Fibroblast of skin of scalp (primary cell): Measurements from ENCODE around the gene KRT17.
"Not testable (repeated sequence)": the region's sequence is repeated elsewhere in the genome, so short reads cannot be mapped to it uniquely, and the experiment has no call there.

Experiments used
- DNase-seq: peaks from one replicate; pipeline ENCODE4 v3.0.0-alpha.2; 2013

KRT17 gene

DNA sequence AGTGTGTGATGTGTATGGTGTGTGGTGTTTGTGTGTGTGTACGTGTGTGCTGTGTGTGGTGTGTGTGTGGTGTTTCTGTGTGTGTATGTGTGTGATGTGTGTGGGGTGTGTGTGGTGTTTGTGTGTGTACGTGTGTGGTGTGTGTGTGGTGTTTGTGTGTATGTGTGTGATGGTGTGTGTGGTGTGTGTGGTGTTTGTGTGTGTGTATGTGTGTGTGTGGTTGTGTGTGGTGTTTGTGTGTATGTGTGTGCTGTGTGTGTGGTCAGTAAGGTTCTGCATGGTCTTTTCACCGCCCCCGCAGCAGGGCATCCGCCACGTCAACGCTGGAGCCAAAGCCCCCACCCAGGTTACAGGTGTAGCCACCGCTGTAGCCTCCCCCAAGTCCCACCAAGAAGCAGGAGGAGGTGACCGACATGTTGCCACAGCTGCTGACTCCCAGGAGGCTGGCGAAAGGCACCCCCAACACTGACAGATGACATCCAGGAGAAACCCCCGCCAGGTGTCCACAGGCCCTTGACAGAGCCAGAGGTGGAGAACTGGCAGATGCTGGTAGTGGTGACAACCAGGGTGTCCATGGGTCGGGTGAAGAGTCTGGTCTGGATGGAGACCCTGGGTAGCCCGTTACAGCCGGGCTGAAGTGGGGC is 9.3 kb upstream of the KRT17 start:
- no peak for DNase-seq

DNA sequence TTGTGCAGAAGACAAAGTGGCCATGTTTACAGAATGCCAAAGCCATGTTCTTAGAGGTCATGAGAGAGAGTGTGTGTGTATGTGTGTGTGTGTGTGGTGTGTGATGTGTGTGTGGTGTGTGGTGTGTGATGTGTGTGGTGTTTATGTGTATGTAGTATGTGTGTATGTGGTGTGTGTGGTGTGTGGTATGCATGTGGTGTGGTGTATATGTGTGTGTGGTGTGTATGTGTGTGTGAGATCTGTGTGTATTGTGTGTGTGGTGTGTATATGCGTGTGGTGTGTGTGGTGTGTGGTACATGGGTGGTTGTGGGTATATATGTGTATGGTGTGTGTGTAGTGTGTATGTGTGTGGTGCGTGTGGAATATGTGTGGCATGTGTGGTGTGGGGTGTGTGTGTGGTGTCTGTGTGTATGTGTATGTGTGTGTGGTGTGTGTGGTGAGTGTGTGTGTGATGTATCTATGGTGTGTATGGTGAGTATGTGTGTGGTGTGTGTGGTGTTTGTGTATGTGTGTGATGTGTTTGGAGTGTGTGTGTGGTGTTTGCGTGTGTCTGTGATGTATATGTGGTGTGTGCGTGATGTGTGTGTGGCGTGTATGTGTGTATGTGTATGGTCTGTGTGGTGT is 8.2 kb upstream of the KRT17 start:
- DNase-seq, result no peak

DNA sequence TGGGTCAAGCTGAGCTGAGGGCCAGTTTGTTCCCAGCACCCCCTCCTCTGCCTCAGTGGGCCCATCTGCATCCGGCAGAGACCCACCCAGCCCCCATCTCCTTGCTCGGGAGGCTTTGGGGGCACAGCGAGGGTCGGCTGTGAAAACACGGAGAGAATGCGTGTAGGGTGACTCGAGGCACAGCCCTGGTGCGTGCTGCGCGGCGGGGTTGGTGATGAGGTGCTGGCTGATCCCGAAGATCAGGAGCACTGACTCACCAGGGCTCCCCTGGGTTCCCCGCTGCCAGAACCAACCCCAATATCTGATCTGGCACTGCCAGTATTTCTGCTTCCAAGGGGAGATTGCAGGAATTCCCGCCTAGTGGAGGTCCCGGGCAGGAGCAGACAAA is 7.5 kb upstream of the KRT17 start:
- DNase-seq, result no peak

DNA sequence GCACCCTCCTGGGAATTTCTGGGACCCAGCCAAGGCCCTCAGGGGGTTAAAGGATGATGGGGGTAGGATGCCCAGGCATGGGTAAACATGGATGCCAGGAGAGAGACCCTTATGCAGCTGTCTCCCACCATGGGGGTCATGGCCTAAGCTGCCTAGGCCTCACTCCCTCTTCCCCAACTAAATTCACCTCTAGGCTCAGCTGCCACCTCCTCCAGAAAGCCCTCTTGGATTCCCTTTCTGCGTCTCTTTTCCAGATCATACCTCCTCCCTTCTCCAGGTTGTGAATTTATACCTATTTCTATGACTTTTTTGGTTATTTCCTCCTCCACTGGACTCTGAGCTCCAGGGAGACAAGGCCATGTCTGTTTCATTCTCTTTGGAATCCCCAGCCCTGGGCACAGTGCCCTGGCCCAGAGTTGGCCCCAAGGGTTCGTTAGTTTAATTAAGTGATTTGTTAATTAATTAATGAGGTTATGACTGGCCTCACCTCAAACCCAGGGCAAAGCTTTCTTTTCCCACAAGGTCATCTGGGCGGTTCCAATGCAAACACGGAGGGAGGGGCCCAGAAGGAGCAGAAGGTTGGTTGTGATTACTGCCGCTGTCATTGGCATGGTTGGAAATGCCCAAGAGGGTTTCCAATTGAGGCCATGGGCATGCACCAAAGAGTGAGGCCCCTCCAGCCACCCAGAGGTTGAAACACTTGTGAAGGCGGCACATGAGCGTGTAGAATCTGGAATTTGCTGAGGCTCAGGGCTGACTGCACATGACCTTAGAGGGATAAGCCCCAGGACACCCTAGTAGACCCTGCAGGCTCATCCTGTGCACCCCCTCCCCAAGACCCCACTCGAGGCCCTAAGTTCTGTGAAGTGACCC is 6.9 kb upstream of the KRT17 start:
- no peak for DNase-seq

DNA sequence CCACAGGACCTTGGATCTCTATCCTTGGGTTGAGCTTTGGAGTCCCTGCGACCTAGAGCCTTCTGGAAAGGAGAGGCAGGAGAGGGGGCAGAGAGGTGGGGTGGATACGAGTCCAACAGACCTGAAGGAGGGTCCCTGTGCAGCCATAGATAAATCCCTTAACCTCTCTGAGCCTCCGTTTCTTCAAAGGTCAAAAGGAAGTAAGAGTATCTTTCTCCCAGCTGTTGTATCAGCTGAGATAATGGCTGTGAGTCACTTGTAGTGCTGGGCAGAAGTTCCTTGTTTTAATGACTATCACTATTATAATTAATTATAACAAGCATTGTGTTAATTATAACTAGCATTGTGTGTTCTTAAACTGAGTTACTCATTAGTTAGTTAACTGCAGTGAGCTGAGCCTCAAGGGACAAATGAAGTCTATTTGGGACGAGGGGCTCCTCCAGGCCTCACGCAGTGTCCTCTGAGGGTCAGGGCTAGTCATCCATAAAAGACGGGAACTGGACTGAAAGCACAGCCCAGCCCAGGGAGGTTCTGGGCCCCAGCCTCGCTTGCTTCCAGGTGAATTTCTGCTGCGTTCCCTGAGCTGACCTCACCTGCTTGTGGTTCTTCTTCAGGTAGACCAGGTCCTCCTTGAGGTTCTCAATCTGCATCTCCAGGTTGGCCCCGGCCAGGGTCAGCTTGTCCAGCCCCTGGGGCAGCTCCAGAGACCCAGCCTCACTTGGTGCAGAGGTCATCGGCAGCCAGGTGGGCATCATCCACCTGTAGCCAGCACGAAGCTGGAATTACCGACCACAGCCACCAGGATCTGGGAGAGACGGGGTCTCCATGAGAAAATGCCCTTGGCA is 5.7 kb upstream of the KRT17 start:
- no peak for DNase-seq

DNA sequence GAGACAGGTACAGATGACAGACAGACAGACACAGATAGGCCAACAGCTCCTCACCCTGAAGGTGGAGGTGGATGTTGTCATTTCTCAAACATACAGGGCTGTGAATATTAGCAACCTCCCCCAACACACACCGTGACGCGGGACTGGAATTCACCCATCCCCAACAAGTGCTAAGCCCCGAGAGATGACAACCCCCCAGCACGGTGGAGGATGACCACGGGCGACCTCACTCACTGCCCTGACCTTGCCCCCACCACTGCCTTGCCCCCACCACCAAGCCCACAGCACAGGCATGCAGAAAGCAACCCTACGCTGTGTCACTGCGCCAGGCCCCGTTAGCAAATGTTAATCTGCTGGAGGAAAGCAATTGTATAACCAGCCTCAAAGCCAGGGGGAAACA is 4.9 kb upstream of the KRT17 start:
- no peak for DNase-seq

DNA sequence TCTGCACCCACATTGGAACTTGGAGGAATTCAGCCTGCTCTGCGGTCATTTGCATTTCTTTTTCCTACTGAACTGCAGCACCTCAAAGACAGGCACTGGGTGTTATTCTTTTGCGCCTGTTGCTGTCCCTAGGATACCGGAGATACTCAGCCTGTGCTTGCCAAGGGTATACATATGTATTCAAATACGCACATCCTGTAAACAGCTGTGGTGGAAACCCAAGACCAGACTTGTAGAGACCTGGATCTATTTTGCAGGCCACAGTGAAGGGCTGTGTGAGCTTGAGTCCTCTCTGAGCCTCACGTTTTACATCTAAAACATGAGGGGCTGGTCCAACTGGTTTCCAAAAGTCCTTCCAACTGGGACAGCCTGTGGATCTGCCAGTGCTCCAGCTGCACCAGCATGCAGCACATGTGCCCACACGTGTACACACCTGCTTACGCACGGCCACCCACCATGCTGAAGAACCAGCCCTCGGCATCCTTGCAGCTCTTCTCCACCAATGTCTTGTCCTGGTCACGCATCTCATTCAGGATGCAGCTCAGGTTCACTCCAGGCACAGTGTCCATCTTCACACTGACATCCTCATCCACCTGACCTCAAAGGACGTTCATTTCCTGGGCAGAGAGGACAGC is 4.4 kb upstream of the KRT17 start:
- not testable (repeated sequence) for DNase-seq

DNA sequence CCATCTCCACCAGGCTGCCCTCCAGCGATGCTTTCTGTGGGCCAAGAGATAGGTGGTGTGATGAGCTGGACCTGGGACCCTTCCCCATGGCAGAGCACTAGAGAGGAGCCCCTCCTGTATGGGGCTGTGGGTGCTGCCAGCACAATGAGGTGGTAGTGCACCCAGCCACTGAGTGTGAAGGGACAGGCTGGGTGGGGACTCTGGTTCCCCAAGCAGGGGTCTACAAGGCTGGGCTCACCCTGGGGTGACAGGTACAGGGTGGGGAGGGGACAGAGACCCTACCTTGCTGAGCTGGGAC is 3.6 kb upstream of the KRT17 start:
- not testable (repeated sequence) for DNase-seq

DNA sequence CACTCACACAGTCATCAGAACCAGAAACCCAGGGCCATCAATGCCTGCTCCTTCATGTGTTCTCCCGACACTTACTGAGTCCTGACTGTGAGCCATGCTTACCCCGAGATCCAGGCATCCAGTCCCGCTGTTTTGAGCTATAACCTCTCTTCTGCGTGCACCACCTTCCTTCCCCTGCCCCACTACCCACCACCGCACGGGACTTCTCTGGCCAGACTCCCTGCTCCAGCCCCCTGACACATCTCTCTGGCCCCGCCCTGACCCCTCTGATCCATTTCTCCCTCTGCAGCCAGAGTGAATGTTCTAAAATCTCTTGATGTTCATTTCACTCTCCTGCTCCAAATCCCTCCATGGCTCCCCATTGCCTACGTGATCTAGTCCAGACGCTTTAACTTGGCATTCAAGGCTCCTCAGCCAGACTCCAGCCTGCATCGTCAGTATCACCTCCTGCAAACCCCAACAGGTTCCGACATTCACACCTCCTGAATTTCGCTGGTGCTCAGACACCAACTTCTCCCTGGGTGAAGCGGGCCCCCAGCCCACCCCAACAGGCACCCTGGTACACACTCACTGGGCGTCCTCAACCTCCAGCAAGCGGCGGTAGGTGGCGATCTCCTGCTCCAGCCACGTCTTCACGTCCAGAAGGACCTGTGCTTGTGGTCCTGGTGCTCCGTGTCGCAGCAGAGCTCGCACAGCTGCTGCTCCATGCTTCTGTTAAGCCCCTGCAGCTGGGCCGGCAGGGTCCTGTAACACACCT is 3.1 kb upstream of the KRT17 start:
- no peak for DNase-seq

DNA sequence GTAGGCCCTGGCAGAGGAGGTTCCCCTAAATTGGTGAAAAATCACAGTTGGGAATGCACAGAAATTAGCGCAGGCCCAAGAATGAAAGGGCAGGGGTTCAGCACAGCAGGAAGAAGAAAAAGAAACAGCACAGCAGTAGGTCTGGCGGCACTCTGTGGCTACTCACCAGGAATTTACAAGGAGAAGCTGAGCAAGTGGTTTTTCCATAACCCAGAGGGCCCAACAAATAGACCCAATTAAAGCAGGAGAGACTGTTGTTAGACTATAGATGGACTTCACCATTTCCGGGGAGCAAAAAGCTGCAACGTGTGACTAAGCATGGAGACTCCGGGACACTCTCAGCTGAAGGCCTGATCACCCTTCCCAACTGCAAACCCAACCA is 2.5 kb upstream of the KRT17 start:
- DNase-seq, result not testable (repeated sequence)

DNA sequence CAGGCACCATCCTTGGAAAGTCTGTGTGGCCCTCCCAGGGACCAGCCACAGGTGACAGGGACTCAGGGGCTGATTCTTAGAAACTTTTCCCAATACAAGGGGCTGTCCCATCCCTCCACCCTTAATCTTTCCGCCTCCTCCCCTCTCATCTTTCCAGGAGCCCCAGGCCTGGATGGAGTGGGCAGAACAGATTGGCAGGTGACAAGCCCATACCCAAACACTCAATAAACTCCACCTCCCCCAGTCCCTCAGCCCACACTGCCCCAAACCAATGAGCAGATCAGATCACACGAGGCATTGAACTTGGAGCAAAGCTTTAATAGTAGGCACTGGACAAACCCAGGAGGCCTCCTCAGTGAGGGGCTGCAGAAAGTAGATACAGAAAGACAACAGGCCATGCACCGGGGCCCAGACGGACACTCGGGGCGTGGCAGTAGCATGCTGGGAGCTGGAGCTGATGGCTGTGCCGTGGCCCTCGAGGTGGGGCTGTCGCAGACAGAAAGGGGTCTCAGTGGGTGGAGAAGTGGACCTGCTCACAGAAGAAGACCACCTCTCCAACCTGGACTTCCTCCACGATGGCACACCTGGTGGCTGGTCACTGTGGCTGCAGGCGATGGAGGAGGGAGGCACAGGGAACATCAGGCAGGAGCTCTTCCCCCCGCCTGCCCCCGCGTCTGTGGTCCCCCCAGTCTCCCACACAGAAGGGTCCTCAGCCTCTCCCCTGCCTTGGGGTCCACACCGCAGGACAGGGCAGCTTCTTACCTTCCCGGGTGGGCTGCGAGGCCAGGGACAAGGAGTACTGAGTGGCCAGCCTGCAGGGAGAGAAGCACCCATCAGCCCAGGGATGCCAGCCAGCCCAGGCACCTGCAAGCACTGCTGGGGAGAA is 1.9 kb upstream of the KRT17 start:
- DNase-seq, result not testable (repeated sequence)

DNA sequence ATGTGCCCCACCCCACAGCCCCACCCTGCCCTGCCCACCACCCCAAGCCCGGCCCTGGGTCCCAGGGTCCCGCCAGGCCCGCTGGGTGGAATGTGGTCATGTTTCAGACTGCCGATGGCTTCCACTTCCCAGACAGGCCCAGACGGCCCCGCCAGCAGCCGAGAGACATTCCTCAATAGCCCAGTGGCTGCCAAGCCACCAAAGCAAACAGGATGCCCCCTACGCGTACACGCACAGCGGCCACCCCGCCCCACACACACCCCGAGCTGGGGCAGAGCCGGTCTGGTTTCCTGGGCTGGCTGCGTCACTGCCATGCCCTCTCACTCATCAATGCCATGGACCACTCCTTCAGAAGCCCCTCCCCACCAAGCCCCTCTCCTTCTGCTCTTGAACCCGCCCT is 1.2 kb upstream of the KRT17 start:
- peak; percentile 71 for DNase-seq

DNA sequence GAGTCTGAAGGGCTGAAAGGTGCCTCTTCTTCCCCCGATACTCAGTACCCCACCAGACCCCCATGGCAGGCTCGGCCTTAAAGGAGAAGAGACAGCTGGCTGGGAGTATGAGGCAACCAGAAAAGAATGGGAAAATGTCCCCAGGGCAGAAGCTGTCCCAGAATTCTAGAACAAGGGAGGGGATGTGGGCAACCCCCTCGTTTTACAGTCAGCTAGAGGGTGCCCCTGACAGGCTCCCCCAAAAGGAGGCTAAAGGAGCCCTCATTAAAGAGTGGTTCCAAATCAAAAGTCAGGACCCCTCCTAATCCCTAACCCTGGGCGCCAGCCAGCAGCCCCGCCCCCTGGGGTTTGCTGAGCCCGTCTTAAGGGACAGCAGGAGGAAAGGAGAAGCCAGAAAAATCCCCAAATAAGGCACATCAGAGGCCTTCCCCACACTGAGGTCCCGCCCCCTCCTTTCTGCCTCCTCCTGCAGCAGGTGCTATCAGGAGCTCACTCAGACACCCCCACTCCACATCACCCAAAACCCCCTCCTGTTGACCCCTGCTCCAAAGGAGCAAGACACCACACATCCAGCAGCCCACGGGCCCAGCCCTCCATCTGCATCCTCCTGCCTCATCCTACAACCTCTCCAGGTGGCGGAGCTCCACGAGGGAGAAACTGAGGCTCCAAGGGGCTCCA is 1.1 kb downstream of the KRT17 start:
- DNase-seq, result not testable (repeated sequence)

DNA sequence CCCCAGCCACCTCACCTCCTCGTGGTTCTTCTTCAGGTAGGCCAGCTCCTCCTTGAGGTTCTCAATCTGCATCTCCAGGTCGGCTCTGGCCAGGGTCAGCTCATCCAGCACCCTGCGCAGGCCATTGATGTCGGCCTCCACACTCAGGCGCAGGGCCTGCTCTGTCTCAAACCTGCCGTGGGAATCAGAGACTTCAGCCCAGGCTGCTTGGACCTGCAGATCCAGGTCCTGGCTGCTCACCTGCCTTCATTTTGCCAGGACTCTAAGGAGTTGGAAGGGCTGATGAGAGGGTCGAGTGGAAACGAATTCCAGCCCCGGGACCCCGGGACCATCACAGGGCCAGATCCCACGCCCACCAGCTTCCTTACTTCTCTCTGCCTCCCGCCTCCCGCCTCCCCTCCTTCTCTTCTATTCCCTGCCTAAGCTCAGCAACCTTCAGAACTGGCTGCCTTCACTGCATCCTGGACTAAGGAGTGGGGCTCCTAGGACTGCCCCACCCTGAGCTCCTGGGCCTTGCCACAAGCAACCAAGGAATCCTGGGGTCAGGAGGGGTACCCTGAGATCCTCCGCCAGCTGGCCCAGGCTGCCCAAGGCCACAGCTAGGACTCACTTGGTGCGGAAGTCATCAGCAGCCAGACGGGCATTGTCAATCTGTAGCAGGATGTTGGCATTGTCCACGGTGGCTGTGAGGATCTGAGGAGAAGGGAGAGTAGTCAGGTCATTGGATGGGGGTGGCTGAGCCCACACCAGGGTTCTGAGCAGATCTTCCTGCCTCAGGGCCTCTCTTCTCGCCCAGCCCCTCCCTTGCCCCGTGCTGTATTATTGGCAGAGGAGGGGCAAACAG is 1.8 kb downstream of the KRT17 start:
- DNase-seq, result not testable (repeated sequence)

DNA sequence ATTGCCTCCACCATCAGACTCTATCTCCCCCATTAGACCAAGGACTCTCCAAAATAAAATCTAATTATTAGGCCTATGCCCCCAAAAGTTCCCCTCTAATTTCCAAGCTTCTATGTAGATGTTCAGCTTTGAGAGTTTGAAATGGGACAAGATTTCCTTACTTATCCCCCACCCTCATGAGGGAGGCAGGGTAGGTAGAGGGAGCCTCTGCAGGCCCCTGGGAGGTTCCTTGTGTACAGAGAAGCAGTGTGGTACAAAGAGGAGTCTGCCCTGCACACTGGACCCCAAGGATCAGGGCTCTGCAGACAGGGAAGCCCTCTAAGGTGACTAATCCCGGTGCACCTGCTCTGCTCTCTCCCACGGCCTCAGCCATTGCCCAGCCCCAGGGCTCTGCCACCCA is 2.5 kb downstream of the KRT17 start:
- no peak for DNase-seq

DNA sequence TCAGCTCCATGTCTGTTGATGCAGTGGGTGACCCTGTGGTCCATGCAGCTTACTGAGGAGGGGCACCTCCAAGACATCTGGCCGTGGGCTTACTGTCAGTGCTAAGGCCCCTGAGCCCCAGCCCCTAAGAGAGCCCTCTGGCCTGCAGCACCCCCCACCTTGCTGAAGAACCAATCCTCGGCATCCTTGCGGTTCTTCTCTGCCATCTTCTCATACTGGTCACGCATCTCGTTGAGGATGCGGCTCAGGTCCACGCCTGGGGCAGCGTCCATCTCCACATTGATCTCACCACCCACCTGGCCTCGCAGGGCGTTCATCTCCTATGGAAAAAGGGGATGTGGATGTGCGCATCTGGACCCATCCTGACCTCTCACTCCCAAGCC is 2.9 kb downstream of the KRT17 start:
- DNase-seq, result not testable (repeated sequence)

DNA sequence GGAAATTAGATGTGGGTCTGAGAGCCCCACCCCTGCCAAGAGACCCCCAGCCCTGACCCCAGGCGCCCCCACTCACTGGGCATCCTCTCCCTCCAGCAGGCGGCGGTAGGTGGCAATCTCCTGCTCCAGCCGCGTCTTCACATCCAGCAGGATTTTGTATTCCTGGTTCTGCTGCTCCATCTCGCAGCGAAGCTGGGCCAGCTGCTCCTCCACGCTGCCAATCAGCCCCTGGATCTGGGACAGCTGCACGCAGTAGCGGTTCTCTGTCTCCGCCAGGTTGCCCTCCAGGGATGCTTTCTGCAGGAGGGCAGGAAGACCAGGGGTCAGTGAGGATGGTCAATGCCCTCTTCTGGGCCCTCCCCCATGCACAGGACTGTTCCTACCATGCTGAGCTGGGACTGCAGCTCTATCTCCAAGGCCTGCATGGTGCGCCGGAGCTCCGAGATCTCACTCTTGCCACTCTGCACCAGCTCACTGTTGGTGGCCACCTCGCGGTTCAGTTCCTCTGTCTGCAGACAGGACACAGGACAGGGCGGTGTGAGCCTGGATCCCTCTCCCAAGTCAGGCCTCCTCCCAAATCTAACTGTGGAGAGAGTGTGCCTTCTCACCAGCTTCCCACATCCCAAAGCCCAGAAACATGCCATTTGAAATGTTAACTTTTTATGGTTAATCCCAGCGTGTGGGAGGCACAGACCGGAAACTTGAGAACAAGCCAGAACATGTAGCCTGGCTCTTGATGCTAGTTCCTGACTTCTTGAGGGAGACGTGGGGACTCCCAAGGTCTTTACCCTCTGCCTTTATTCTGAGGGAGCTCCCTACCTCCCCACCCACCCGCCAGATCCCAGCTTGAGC is 3.6 kb downstream of the KRT17 start:
- no peak for DNase-seq

DNA sequence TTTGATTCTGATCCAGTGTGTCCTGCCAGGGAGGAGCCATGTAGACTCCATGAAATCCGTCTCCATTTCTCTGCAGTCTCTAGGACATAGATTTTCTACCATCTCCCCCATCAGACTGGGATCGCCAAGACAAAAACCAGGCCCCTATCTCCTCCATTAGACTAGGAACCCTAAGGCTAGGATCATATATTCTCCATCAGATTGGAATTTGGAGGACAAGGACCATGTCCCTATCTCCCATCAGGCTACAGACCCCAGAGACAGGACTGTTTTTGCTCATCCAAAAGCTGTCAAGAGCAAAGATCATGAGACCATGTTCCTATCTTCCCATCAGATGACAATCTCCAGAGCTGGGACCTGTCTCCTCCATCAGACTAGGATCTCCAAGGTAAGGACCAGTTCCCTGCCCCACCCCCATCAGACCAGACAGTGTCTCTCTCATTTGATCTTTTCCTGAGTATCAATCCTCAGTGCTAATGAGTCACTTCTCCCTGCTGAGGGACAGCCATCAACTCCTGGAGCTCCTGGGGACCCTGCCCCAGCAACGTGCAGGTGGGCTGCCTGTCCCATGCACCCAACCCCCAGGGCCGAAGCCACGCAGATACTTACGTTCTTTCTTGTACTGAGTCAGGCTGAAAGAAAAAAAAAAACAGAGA is 4.3 kb downstream of the KRT17 start:
- DNase-seq, result not testable (repeated sequence)
